ENCODE measurements around the gene LPP. TPM values are rescaled to one million over a fixed set of nuclear protein-coding genes. Genes with fewer than 3 reads are reported as not detected.
A peak's percentile ranks its signal among the peaks of the same experiment; 100 is the strongest.

LPP gene
- total RNA-seq, 2 donors from 2014 or later = 170 to 246 TPM

- DNase-seq = no peak
- no peak overlapping the region for H3K4me3 ChIP-seq
- intact Hi-C loops (cut with DNase I) = no loop called here
- no peak for TF ChIP-seq CTCF (IDR thresholded peaks at IDR 0.05)
- no peaks in the 10 kb centered on the region for H3K27me3 ChIP-seq
- no peak overlapping the region for H3K9ac ChIP-seq (ENCODE audit: low read depth in 2 of 2, low read length in 2 of 2)
- H3K4me1 ChIP-seq = peaks cover 13% of the 10 kb centered on the region
- no peaks in the 10 kb centered on the region for H3K36me3 ChIP-seq
- no peak overlapping the region for H3K27ac ChIP-seq
- H3K9me3 ChIP-seq = no peaks in the 10 kb centered on the region
Measured at GRCh38 chr3:188227442-188227841, 73.5 kb downstream of the LPP start.

- intact Hi-C loops (cut with DNase I) = no loop called here
- Histone ChIP-seq H3K4me1 (peaks cover 2% of the 10 kb centered on the region), H3K36me3 (no peaks in the 10 kb centered on the region), H3K9me3 (no peaks in the 10 kb centered on the region), H3K4me3 (no peak overlapping the region), H3K27me3 (no peaks in the 10 kb centered on the region), H3K27ac (peak overlapping the region; percentile 43), H3K9ac (ENCODE audit: low read depth in 2 of 2, low read length in 2 of 2) (peak overlapping the region in 1 of 2 donors; percentile 34)
- TF ChIP-seq CTCF (IDR thresholded peaks at IDR 0.05) = no peak
- DNase-seq = no peak
Measured at GRCh38 chr3:188229177-188229576, 75.2 kb downstream of the LPP start.

- Histone ChIP-seq H3K4me1 (no peaks in the 10 kb centered on the region), H3K36me3 (no peaks in the 10 kb centered on the region), H3K27ac (peak overlapping the region; percentile 43), H3K4me3 (no peak overlapping the region), H3K9ac (ENCODE audit: low read depth in 2 of 2, low read length in 2 of 2) (peak overlapping the region in 1 of 2 donors; percentile 34), H3K27me3 (no peaks in the 10 kb centered on the region), H3K9me3 (no peaks in the 10 kb centered on the region)
- no peak for TF ChIP-seq CTCF (IDR thresholded peaks at IDR 0.05)
- DNase-seq = no peak
- intact Hi-C loops (cut with DNase I) = no loop called here
Measured at GRCh38 chr3:188229726-188230125, 75.8 kb downstream of the LPP start.

GRCh38 chr3:188230962-188231361 is 77.0 kb downstream of the LPP start:
- intact Hi-C loops (cut with DNase I) = no loop called here
- TF ChIP-seq CTCF (IDR thresholded peaks at IDR 0.05) = no peak
- no peak for DNase-seq
- no peaks in the 10 kb centered on the region for H3K36me3 ChIP-seq
- H3K4me3 ChIP-seq = no peak overlapping the region
- H3K27me3 ChIP-seq = no peaks in the 10 kb centered on the region
- no peak overlapping the region for H3K27ac ChIP-seq
- no peak overlapping the region for H3K9ac ChIP-seq (ENCODE audit: low read depth in 2 of 2, low read length in 2 of 2)
- H3K9me3 ChIP-seq = no peaks in the 10 kb centered on the region
- H3K4me1 ChIP-seq = no peaks in the 10 kb centered on the region

GRCh38 chr3:188231456-188231855 is 77.5 kb downstream of the LPP start:
- no peak for TF ChIP-seq CTCF (IDR thresholded peaks at IDR 0.05)
- intact Hi-C loops (cut with DNase I) = no loop called here
- Histone ChIP-seq H3K4me1 (no peaks in the 10 kb centered on the region), H3K4me3 (no peak overlapping the region), H3K27me3 (no peaks in the 10 kb centered on the region), H3K36me3 (no peaks in the 10 kb centered on the region), H3K9ac (ENCODE audit: low read depth in 2 of 2, low read length in 2 of 2) (no peak overlapping the region), H3K9me3 (no peaks in the 10 kb centered on the region), H3K27ac (no peak overlapping the region)
- no peak for DNase-seq

- no peak overlapping the region for H3K27ac ChIP-seq
- intact Hi-C loops (cut with DNase I) = no loop called here
- H3K9me3 ChIP-seq = no peaks in the 10 kb centered on the region
- H3K9ac ChIP-seq (ENCODE audit: low read depth in 2 of 2, low read length in 2 of 2) = no peak overlapping the region
- no peaks in the 10 kb centered on the region for H3K27me3 ChIP-seq
- no peaks in the 10 kb centered on the region for H3K4me1 ChIP-seq
- no peaks in the 10 kb centered on the region for H3K36me3 ChIP-seq
- H3K4me3 ChIP-seq = no peak overlapping the region
- no peak for DNase-seq
- TF ChIP-seq CTCF (IDR thresholded peaks at IDR 0.05) = no peak
Measured at GRCh38 chr3:188232656-188233055, 78.7 kb downstream of the LPP start.

All from colonic mucosa (tissue), 4 donors.